HCT116 (cell line): ENCODE data around the gene ACE. TPM values are rescaled to one million over a fixed set of nuclear protein-coding genes. Genes with fewer than 3 reads are reported as not detected.

Experiments
- ATAC-seq: fragments of 200-7000 bp; cut with Tn5 transposase; 2 replicates; pipeline ENCODE4 v1.9.1; 2020; ENCODE audit warnings: mild to moderate bottlenecking, moderate library complexity
- BruUV-seq: library from RNA; stranded (reverse); fragments of 400-500 nt; replicated peaks from 2 replicates; lab custom pipeline; 2021; lab: Mats Ljungman, UMichigan
- CTCF ChIA-PET: fragments of 300-600 bp; sonication (Branson Sonifier 250); formaldehyde crosslinking; loops from one replicate; lab custom pipeline; 2021; ENCODE audit warnings: antibody characterized with exemption; lab: Charles Lee
- POLR2A ChIA-PET: fragments of 300-600, 350-600 bp; sonication (Branson Sonifier 250); formaldehyde crosslinking; loops from one replicate; lab custom pipeline; 2021; ENCODE audit warnings: antibody characterized with exemption; lab: Charles Lee
- RAD21 ChIA-PET, 2 experiments: fragments of 300-600 bp; sonication (Branson Sonifier 250); formaldehyde crosslinking; loops; one replicate each; lab custom pipeline; 2023; ENCODE audit warnings: low total read pairs in 2 of 2; ENCODE audit not compliant: uncharacterized antibody in 2 of 2, unreplicated experiment in 2 of 2, low non-redundant PET in 1 of 2; lab: Charles Lee
- DNase-seq: peaks from one replicate; pipeline ENCODE4 v3.0.0-alpha.2; 2010; ENCODE audit warnings: low read depth, low spot score
- H2AFZ ChIP-seq: fragments of 200-600 bp; shearing (Covaris generic), sonication (generic); 2 replicates; pipeline ENCODE4 v1.6.1; 2017; ENCODE audit warnings: low read depth, mixed run types, mixed read lengths, antibody characterized with exemption, low read length; ENCODE audit not compliant: poor library complexity, severe bottlenecking
- H3K27ac ChIP-seq: 2 replicates; pipeline ENCODE4 v1.5.1; 2012; ENCODE audit warnings: low read depth, low read length
- H3K27me3 ChIP-seq: fragments of 200-600 bp; sonication (generic); 2 replicates; pipeline ENCODE4 v1.6.1; 2016; ENCODE audit warnings: mixed run types, low read length, mixed read lengths; ENCODE audit not compliant: insufficient read depth
- H3K36me3 ChIP-seq, 2 experiments: fragments of 200-500 bp in 1 of 2; fragments of 200-600 bp in 1 of 2; sonication (Bioruptor generic) in 1 of 2; sonication (generic) in 1 of 2; 2 replicates each; pipeline versions ENCODE4 v1.5.1 to v1.6.1; 2014 to 2016; ENCODE audit warnings: low read length in 2 of 2, inconsistent platforms in 1 of 2, mixed read lengths in 1 of 2, mixed run types in 1 of 2; ENCODE audit not compliant: insufficient read depth in 2 of 2, control insufficient read depth in 1 of 2
- H3K4me1 ChIP-seq, 2 experiments: fragments of 200-600 bp in 1 of 2; sonication (generic) in 1 of 2; 2 replicates each; pipeline versions ENCODE4 v1.5.1 to v1.6.1; 2012 to 2017; ENCODE audit warnings: low read length in 2 of 2, inconsistent platforms in 1 of 2, mild to moderate bottlenecking in 1 of 2, mixed read lengths in 1 of 2, mixed run types in 1 of 2, moderate library complexity in 1 of 2; ENCODE audit not compliant: insufficient read depth in 2 of 2, control insufficient read depth in 1 of 2
- H3K4me2 ChIP-seq: fragments of 200-600 bp; sonication (generic); 2 replicates; pipeline ENCODE4 v1.6.1; 2017; ENCODE audit warnings: mixed run types, low read length, mixed read lengths
- H3K4me3 ChIP-seq, 2 experiments: fragments of 200-600 bp in 1 of 2; sonication (generic) in 1 of 2; replicated peaks in 1 of 2; 2 replicates each; pipeline ENCODE4 v1.5.1; 2011 to 2016; ENCODE audit warnings: low read length in 2 of 2, control low read depth in 1 of 2, low read depth in 1 of 2, mild to moderate bottlenecking in 1 of 2, mixed read lengths in 1 of 2, mixed run types in 1 of 2
- H3K79me2 ChIP-seq: fragments of 200-600 bp; sonication (generic); 2 replicates; pipeline ENCODE4 v1.6.1; 2017; ENCODE audit warnings: mild to moderate bottlenecking, mixed run types, low read length, moderate library complexity, mixed read lengths; ENCODE audit not compliant: insufficient read depth
- H3K9ac ChIP-seq: fragments of 200-600 bp; sonication (generic); 2 replicates; pipeline ENCODE4 v1.6.1; 2016; ENCODE audit warnings: low read length, mixed read lengths
- H3K9me2 ChIP-seq: fragments of 200-600 bp; sonication (generic), shearing (Covaris generic); 2 replicates; pipeline ENCODE4 v1.6.1; 2017; ENCODE audit warnings: mixed run types, mild to moderate bottlenecking, moderate library complexity; ENCODE audit not compliant: insufficient read depth
- H3K9me3 ChIP-seq, 2 experiments: fragments of 200-500 bp in 1 of 2; fragments of 200-600 bp in 1 of 2; sonication (Bioruptor generic) in 1 of 2; sonication (generic) in 1 of 2; 2 replicates each; pipeline ENCODE4 v1.6.1; 2014 to 2017; ENCODE audit warnings: low read length in 2 of 2, mixed read lengths in 2 of 2, inconsistent platforms in 1 of 2, low read depth in 1 of 2, mild to moderate bottlenecking in 1 of 2, mixed run types in 1 of 2, moderate library complexity in 1 of 2; ENCODE audit not compliant: control insufficient read depth in 1 of 2, insufficient read depth in 1 of 2
- H4K20me1 ChIP-seq: fragments of 200-600 bp; sonication (generic), shearing (Covaris generic); 2 replicates; pipeline ENCODE4 v1.6.1; 2017; ENCODE audit warnings: mixed run types, mild to moderate bottlenecking, moderate library complexity; ENCODE audit not compliant: insufficient read depth
- CEBPB ChIP-seq: IDR thresholded peaks from 2 replicates; pipeline ENCODE4 v1.6.1; 2012; ENCODE audit warnings: low read depth
- EZH2 ChIP-seq: fragments of 200-600 bp; sonication (generic); IDR thresholded peaks from 2 replicates; pipeline ENCODE4 v1.6.1; 2017; ENCODE audit warnings: antibody characterized with exemption, mixed run types
- EZH2phosphoT487 ChIP-seq: fragments of 200-600 bp; IDR thresholded peaks from 2 replicates; pipeline ENCODE4 v1.6.1; 2018; ENCODE audit warnings: antibody characterized with exemption, borderline replicate concordance
- FOSL1 ChIP-seq: IDR thresholded peaks from 2 replicates; pipeline ENCODE4 v1.6.1; 2012; ENCODE audit warnings: low read depth
- JUND ChIP-seq: IDR thresholded peaks from 2 replicates; pipeline ENCODE4 v1.6.1; 2012
- MAX ChIP-seq: IDR thresholded peaks from 2 replicates; pipeline ENCODE4 v1.6.1; 2012
- SIN3A ChIP-seq: IDR thresholded peaks from 2 replicates; pipeline ENCODE4 v1.6.1; 2012; ENCODE audit warnings: low read depth
- SRF ChIP-seq: IDR thresholded peaks from 2 replicates; pipeline ENCODE4 v1.6.1; 2012; ENCODE audit warnings: low read depth
- TCF7L2 ChIP-seq: IDR thresholded peaks from 2 replicates; pipeline ENCODE4 v1.7.0; 2011; ENCODE audit warnings: borderline replicate concordance, inconsistent platforms; ENCODE audit not compliant: insufficient read depth, insufficient read length; ENCODE audit errors: extremely low read depth
- YY1 ChIP-seq: IDR thresholded peaks from 2 replicates; pipeline ENCODE4 v1.6.1; 2011; ENCODE audit warnings: low read length, low read depth, moderate library complexity, mild to moderate bottlenecking; ENCODE audit not compliant: insufficient replicate concordance; ENCODE audit errors: extremely low read depth
- ZFX ChIP-seq: fragments of 450-650 bp; IDR thresholded peaks from 2 replicates; pipeline ENCODE4 v1.6.1; 2017
- ZNF274 ChIP-seq: fragments of 200-500 bp; sonication (Bioruptor generic); IDR thresholded peaks from 2 replicates; pipeline ENCODE4 v1.6.1; 2014; ENCODE audit warnings: mild to moderate bottlenecking, low read depth, low read length, inconsistent platforms
- intact Hi-C: fragments of 100-400 bp; cut with micrococcal nuclease; formaldehyde crosslinking; loops from 2 replicates; pipeline ENCODE4 v1.10.0; 2022
- total RNA-seq: library from RNA; stranded (reverse); gene quantifications from one replicate; pipeline ENCODE4 v1.2.1, GENCODE V29; 2021; ENCODE audit not compliant: unreplicated experiment
- TF ChIP-seq, protein P1 (sequence below), 3 experiments: fragments of 200-600 bp in 1 of 3; sonication (generic) in 1 of 3; IDR thresholded peaks in 2 of 3; conservative IDR thresholded peaks in 1 of 3; 2 replicates each; pipeline ENCODE4 v1.5.1; 2012 to 2017; ENCODE audit warnings: low read depth in 2 of 3, low read length in 2 of 3, antibody characterized with exemption in 1 of 3, borderline replicate concordance in 1 of 3, control low read depth in 1 of 3, mild to moderate bottlenecking in 1 of 3, mixed read lengths in 1 of 3, mixed run types in 1 of 3, moderate library complexity in 1 of 3; ENCODE audit not compliant: insufficient read depth in 1 of 3
- TF ChIP-seq, protein P2 (sequence below): IDR thresholded peaks from 2 replicates; pipeline ENCODE4 v1.6.1; 2012

ACE gene
- total RNA-seq, 1 experiment from 2014 or later, result 7.7 TPM

DNA sequence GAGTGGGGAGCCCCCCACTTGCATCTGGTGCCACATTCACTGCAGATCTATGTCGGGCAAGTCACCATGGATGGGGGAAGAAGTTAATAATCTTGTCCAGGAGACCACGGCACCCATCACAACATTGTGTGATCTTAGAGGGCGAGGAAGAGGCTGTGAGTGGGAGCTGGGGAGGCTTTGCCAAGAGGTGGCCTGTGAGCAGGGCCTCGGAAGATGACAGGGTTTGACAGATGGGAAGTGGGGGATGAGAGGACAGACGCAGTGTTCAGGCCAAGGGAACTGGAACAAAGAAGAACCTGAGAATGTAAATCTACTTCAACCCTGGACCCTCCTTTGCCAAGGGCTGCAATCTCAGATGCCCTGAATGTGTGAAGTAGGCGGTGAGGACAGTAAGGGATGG is 12.4 kb downstream of the ACE start:
- RAD21 ChIA-PET, result no interaction called here
- CTCF ChIA-PET, result interaction anchor here (2.7 kb wide), 1 partner anchor 11 kb away, joined by 6 read pairs; no protein-coding TSS in a partner anchor

More for the DNA sequence above, 12.4 kb downstream of the ACE start:
- no peaks in the 10 kb centered on the region; the same call in 1 of the 2 replicates for H3K27me3 ChIP-seq
- no peaks in the 10 kb centered on the region for H3K9me2 ChIP-seq
- DNase-seq, result no peak
- no peaks in the 10 kb centered on the region for H4K20me1 ChIP-seq
- peaks cover 0 to 7% of the 10 kb centered on the region in 2 experiments; a peak in 3 of 4 replicates for H3K4me1 ChIP-seq
- H3K9ac ChIP-seq, result no peak overlapping the region
- POLR2A ChIA-PET, result interaction anchor here (0.6 kb wide), 1 partner anchor 11 kb away, joined by 3 read pairs; no protein-coding TSS in a partner anchor
- TF ChIP-seq EZH2phosphoT487, result no peak
- TF ChIP-seq SRF, result no peak
- TF ChIP-seq MAX, result no peak
- TF ChIP-seq FOSL1, result no peak
- TF ChIP-seq, protein P1, sequence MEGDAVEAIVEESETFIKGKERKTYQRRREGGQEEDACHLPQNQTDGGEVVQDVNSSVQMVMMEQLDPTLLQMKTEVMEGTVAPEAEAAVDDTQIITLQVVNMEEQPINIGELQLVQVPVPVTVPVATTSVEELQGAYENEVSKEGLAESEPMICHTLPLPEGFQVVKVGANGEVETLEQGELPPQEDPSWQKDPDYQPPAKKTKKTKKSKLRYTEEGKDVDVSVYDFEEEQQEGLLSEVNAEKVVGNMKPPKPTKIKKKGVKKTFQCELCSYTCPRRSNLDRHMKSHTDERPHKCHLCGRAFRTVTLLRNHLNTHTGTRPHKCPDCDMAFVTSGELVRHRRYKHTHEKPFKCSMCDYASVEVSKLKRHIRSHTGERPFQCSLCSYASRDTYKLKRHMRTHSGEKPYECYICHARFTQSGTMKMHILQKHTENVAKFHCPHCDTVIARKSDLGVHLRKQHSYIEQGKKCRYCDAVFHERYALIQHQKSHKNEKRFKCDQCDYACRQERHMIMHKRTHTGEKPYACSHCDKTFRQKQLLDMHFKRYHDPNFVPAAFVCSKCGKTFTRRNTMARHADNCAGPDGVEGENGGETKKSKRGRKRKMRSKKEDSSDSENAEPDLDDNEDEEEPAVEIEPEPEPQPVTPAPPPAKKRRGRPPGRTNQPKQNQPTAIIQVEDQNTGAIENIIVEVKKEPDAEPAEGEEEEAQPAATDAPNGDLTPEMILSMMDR (IDR thresholded peaks at IDR 0.05 in 2 of 3, conservative IDR thresholded peaks at IDR 0.05 in 1 of 3; ENCODE audit: borderline replicate concordance in 1 of 3, insufficient read depth in 1 of 3, low read depth in 2 of 3, low read length in 2 of 3), result no peak
- TF ChIP-seq JUND, result no peak
- no peak for TF ChIP-seq YY1
- no peak for TF ChIP-seq CEBPB
- no peak for TF ChIP-seq TCF7L2
- TF ChIP-seq, protein P2, sequence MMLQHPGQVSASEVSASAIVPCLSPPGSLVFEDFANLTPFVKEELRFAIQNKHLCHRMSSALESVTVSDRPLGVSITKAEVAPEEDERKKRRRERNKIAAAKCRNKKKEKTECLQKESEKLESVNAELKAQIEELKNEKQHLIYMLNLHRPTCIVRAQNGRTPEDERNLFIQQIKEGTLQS, result no peak
- no peak for TF ChIP-seq ZFX
- no peak for TF ChIP-seq ZNF274
- no peak for TF ChIP-seq SIN3A
- TF ChIP-seq EZH2, result no peak
- no peaks in the 10 kb centered on the region for H3K79me2 ChIP-seq
- no peaks in the 10 kb centered on the region for H3K9me3 ChIP-seq
- H3K36me3 ChIP-seq, result no peaks in the 10 kb centered on the region
- intact Hi-C loops, result no loop called here
- H2AFZ ChIP-seq, result no peak overlapping the region
- no peak overlapping the region for H3K4me3 ChIP-seq
- no peak for ATAC-seq
- BruUV-seq, result no TSS peak
- no peak overlapping the region for H3K27ac ChIP-seq
- H3K4me2 ChIP-seq, result no peak overlapping the region
